HepG2 (cell line): ENCODE data around the gene FTL. TPM values are rescaled to one million over a fixed set of nuclear protein-coding genes. Genes with fewer than 3 reads are reported as not detected.

Experiments used
- ARNT2 ChIP-seq: sonication (generic); formaldehyde crosslinking; IDR thresholded peaks from 2 replicates; pipeline ENCODE4 v1.8.0; 2022; ENCODE audit warnings: mild to moderate bottlenecking, low read depth, missing genetic modification reagents, moderate library complexity
- BCL6 ChIP-seq: IDR thresholded peaks from 2 replicates; pipeline ENCODE4 v1.6.1; 2016; ENCODE audit warnings: missing genetic modification reagents, missing compliant biosample characterization
- GATAD2A ChIP-seq: IDR thresholded peaks from 2 replicates; pipeline ENCODE4 v1.6.1; 2016
- GTF3A ChIP-seq: sonication (generic); formaldehyde crosslinking; conservative IDR thresholded peaks from 2 replicates; pipeline ENCODE4 v1.4.0; 2020; ENCODE audit warnings: mild to moderate bottlenecking, missing genetic modification reagents
- KAT7 ChIP-seq: IDR thresholded peaks from 2 replicates; pipeline ENCODE4 v1.6.1; 2018; ENCODE audit warnings: borderline replicate concordance, missing compliant biosample characterization
- KLF9 ChIP-seq: IDR thresholded peaks from 2 replicates; pipeline ENCODE4 v1.6.1; 2016; ENCODE audit warnings: low read depth
- NR2F6 ChIP-seq, 2 experiments: IDR thresholded peaks; 2 replicates each; pipeline ENCODE4 v1.6.1; 2016; ENCODE audit warnings: antibody characterized with exemption in 1 of 2, mild to moderate bottlenecking in 1 of 2
- RAD21 ChIP-seq: fragments of 450-650 bp; formaldehyde crosslinking; IDR thresholded peaks from 2 replicates; pipeline ENCODE4 v1.5.0; 2020; ENCODE audit warnings: mild to moderate bottlenecking
- RBAK ChIP-seq: sonication (generic); formaldehyde crosslinking; IDR thresholded peaks from 2 replicates; pipeline ENCODE4 v1.5.1; 2020; ENCODE audit warnings: mild to moderate bottlenecking, missing genetic modification reagents
- SALL1 ChIP-seq: sonication (generic); formaldehyde crosslinking; IDR thresholded peaks from 2 replicates; pipeline ENCODE4 v1.8.0; 2022; ENCODE audit warnings: mild to moderate bottlenecking, missing genetic modification reagents
- SNAI1 ChIP-seq: sonication (generic); formaldehyde crosslinking; IDR thresholded peaks from 2 replicates; pipeline ENCODE4 v1.5.0; 2020; ENCODE audit warnings: mild to moderate bottlenecking, missing genetic modification reagents, borderline replicate concordance
- TAF1 ChIP-seq: sonication (generic); formaldehyde crosslinking; IDR thresholded peaks from 2 replicates; pipeline ENCODE4 v1.4.0; 2020; ENCODE audit warnings: missing genetic modification reagents
- TARDBP ChIP-seq: sonication (generic); formaldehyde crosslinking; IDR thresholded peaks from 2 replicates; pipeline ENCODE4 v1.8.0; 2022; ENCODE audit warnings: mild to moderate bottlenecking, missing genetic modification reagents
- TEAD3 ChIP-seq: optimal IDR thresholded peaks from 2 replicates; pipeline ENCODE3; 2016; ENCODE audit warnings: borderline replicate concordance
- XRCC5 ChIP-seq: fragments of 200-400 bp; formaldehyde crosslinking; optimal IDR thresholded peaks from 2 replicates; pipeline ENCODE3; 2017; ENCODE audit warnings: mild to moderate bottlenecking, low read length
- ZFP36 ChIP-seq: fragments of 150-350 bp; IDR thresholded peaks from 2 replicates; pipeline ENCODE4 v1.6.1; 2018; ENCODE audit warnings: borderline replicate concordance, low read length, low read depth; ENCODE audit not compliant: partially characterized antibody
- ZNF12 ChIP-seq: sonication (generic); formaldehyde crosslinking; IDR thresholded peaks from 2 replicates; pipeline ENCODE4 v1.5.0; 2020; ENCODE audit warnings: missing genetic modification reagents
- ZNF207 ChIP-seq: fragments of 450-650 bp; IDR thresholded peaks from 2 replicates; pipeline ENCODE4 v1.6.1; 2016; ENCODE audit warnings: antibody characterized with exemption, borderline replicate concordance
- ZNF354B ChIP-seq: sonication (generic); formaldehyde crosslinking; IDR thresholded peaks from 2 replicates; pipeline ENCODE4 v1.8.0; 2022; ENCODE audit warnings: mild to moderate bottlenecking, missing genetic modification reagents
- ZNF446 ChIP-seq: sonication (generic); formaldehyde crosslinking; IDR thresholded peaks from 2 replicates; pipeline ENCODE4 v1.5.0; 2020; ENCODE audit warnings: mild to moderate bottlenecking, missing genetic modification reagents
- ZNF546 ChIP-seq: sonication (generic); formaldehyde crosslinking; conservative IDR thresholded peaks from 2 replicates; pipeline ENCODE4 v1.8.1; 2023; ENCODE audit warnings: mild to moderate bottlenecking, missing genetic modification reagents
- ZNF557 ChIP-seq: sonication (generic); formaldehyde crosslinking; IDR thresholded peaks from 2 replicates; pipeline ENCODE4 v1.4.0; 2020; ENCODE audit warnings: missing genetic modification reagents
- ZNF790 ChIP-seq: sonication (generic); formaldehyde crosslinking; IDR thresholded peaks from 2 replicates; pipeline ENCODE4 v1.8.0; 2022; ENCODE audit warnings: missing genetic modification reagents, mild to moderate bottlenecking, borderline replicate concordance
- polyA plus RNA-seq, 8 experiments: library from polyadenylated mRNA; depleted of rRNA in 3 of 8; stranded (reverse) in 7 of 8; unstranded in 1 of 8; fragments of >200 nt; fragmentation: Illumina TruSeq in 4 of 8; extraction: Trizol in 4 of 8; gene quantifications; 2 replicates each; pipeline versions ENCODE4 v1.2.1 to v1.2.3, GENCODE V29; 2011 to 2016; ENCODE audit warnings: low read depth in 4 of 8, missing spikeins in 1 of 8, mixed read lengths in 1 of 8; ENCODE audit not compliant: insufficient read depth in 1 of 8
- total RNA-seq, 5 experiments: library from RNA; depleted of rRNA; stranded (reverse); fragments of >200 nt; fragmentation: Illumina TruSeq; extraction: Trizol; gene quantifications; 2 replicates each; pipeline ENCODE4 v1.2.3, GENCODE V29; 2016; ENCODE audit warnings: low read depth in 1 of 5
- TF ChIP-seq, protein P1 (sequence below): sonication (generic); formaldehyde crosslinking; IDR thresholded peaks from 2 replicates; pipeline ENCODE4 v1.5.1; 2020; ENCODE audit warnings: mild to moderate bottlenecking, missing genetic modification reagents, moderate library complexity
- TF ChIP-seq, protein P2 (sequence below): IDR thresholded peaks from 2 replicates; pipeline ENCODE4 v1.6.1; 2016; ENCODE audit warnings: low read depth, borderline replicate concordance
- TF ChIP-seq, protein P3 (sequence below): sonication (generic); formaldehyde crosslinking; IDR thresholded peaks from 2 replicates; pipeline ENCODE4 v1.8.0; 2022; ENCODE audit warnings: low read depth, missing genetic modification reagents
- TF ChIP-seq, protein P4 (sequence below): IDR thresholded peaks from 2 replicates; pipeline ENCODE4 v1.6.1; 2018; ENCODE audit warnings: missing genetic modification reagents

FTL gene
- total and polyA plus RNA-seq, 2 of the 13 experiments (the other 11 are each of a cell fraction or from before 2014, with no cell fraction given): 2,721 to 8,800 TPM

DNA sequence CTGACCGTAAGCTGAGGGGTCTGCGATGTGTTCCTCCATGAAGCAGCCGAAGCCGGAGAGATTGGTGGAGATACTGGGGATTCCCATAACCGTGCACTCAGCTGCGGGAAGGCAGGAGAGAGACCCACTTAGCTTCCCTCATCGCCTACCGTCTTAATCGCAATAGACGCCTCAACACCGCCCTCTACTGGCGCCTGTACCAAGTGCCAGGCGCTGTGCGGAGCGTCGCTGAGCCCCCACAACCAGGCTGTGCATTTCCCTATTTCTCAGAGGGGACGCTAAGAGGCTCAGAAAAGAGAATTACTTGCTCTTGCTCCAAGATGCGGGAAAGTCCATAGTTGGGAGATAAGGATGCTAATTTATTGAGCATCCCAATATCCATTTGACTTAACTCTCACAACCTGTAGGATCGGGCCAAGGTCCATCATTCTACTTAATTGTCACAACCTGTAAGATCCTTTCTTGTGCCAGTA lies 5.8 kb downstream of the FTL start (continued):
- no peak for TF ChIP-seq NR2F6 (IDR thresholded peaks at IDR 0.05)
- TF ChIP-seq NR2F6 (CRISPR knock-in tag; IDR thresholded peaks at IDR 0.05): 0 out of 2 replicates have a peak, but pooled peaks have one; percentile 15
- TF ChIP-seq KLF9 (CRISPR knock-in tag): no peak
- TF ChIP-seq SALL1: peak; percentile 67
- peak; percentile 22 for TF ChIP-seq TEAD3
- no peak for TF ChIP-seq ARNT2 (CRISPR knock-in tag)
- no peak for TF ChIP-seq KAT7 (CRISPR knock-in tag)
- no peak for TF ChIP-seq ZNF354B
- TF ChIP-seq ZNF790 (CRISPR knock-in tag): no peak
- TF ChIP-seq SNAI1 (CRISPR knock-in tag): no peak
- TF ChIP-seq, protein P1, sequence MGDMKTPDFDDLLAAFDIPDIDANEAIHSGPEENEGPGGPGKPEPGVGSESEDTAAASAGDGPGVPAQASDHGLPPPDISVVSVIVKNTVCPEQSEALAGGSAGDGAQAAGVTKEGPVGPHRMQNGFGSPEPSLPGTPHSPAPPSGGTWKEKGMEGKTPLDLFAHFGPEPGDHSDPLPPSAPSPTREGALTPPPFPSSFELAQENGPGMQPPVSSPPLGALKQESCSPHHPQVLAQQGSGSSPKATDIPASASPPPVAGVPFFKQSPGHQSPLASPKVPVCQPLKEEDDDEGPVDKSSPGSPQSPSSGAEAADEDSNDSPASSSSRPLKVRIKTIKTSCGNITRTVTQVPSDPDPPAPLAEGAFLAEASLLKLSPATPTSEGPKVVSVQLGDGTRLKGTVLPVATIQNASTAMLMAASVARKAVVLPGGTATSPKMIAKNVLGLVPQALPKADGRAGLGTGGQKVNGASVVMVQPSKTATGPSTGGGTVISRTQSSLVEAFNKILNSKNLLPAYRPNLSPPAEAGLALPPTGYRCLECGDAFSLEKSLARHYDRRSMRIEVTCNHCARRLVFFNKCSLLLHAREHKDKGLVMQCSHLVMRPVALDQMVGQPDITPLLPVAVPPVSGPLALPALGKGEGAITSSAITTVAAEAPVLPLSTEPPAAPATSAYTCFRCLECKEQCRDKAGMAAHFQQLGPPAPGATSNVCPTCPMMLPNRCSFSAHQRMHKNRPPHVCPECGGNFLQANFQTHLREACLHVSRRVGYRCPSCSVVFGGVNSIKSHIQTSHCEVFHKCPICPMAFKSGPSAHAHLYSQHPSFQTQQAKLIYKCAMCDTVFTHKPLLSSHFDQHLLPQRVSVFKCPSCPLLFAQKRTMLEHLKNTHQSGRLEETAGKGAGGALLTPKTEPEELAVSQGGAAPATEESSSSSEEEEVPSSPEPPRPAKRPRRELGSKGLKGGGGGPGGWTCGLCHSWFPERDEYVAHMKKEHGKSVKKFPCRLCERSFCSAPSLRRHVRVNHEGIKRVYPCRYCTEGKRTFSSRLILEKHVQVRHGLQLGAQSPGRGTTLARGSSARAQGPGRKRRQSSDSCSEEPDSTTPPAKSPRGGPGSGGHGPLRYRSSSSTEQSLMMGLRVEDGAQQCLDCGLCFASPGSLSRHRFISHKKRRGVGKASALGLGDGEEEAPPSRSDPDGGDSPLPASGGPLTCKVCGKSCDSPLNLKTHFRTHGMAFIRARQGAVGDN (CRISPR knock-in tag): peak; percentile 53
- TF ChIP-seq, protein P2, sequence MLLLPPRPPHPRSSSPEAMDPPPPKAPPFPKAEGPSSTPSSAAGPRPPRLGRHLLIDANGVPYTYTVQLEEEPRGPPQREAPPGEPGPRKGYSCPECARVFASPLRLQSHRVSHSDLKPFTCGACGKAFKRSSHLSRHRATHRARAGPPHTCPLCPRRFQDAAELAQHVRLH (CRISPR knock-in tag): 0 out of 2 replicates have a peak, but pooled peaks have one; percentile 24
- TF ChIP-seq ZNF207: no peak
- no peak for TF ChIP-seq TAF1 (CRISPR knock-in tag)
- peak; percentile 68 for TF ChIP-seq XRCC5
- TF ChIP-seq ZNF12: no peak
- peak; percentile 56; the same call in 1 of the 2 replicates for TF ChIP-seq TARDBP (CRISPR knock-in tag)
- TF ChIP-seq ZNF546 (CRISPR knock-in tag): no peak
- TF ChIP-seq, protein P3, sequence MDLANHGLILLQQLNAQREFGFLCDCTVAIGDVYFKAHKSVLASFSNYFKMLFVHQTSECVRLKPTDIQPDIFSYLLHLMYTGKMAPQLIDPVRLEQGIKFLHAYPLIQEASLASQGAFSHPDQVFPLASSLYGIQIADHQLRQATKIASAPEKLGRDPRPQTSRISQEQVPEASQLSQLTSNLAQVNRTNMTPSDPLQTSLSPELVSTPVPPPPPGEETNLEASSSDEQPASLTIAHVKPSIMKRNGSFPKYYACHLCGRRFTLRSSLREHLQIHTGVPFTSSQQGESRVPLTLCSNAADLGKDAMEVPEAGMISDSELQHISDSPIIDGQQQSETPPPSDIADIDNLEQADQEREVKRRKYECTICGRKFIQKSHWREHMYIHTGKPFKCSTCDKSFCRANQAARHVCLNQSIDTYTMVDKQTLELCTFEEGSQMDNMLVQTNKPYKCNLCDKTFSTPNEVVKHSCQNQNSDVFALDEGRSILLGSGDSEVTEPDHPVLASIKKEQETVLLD (CRISPR knock-in tag): no peak
- TF ChIP-seq GATAD2A: peak; percentile 32; the same call in 1 of the 2 replicates
- TF ChIP-seq, protein P4, sequence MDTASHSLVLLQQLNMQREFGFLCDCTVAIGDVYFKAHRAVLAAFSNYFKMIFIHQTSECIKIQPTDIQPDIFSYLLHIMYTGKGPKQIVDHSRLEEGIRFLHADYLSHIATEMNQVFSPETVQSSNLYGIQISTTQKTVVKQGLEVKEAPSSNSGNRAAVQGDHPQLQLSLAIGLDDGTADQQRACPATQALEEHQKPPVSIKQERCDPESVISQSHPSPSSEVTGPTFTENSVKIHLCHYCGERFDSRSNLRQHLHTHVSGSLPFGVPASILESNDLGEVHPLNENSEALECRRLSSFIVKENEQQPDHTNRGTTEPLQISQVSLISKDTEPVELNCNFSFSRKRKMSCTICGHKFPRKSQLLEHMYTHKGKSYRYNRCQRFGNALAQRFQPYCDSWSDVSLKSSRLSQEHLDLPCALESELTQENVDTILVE (CRISPR knock-in tag): no peak
- no peak for TF ChIP-seq ZNF557 (CRISPR knock-in tag)
- no peak for TF ChIP-seq ZFP36
- no peak for TF ChIP-seq ZNF446 (CRISPR knock-in tag)
- TF ChIP-seq RBAK: no peak
- no peak for TF ChIP-seq BCL6 (CRISPR knock-in tag)
- peak; percentile 90 for TF ChIP-seq RAD21 (CRISPR knock-in tag)
- TF ChIP-seq GTF3A: no peak
